Mesenchymal stem cell (in vitro differentiated cells and primary cell): Measurements from ENCODE around the gene LRRC4B.
"Not testable (repeated sequence)": the region's sequence is repeated elsewhere in the genome, so short reads cannot be mapped to it uniquely, and the experiment has no call there.

Source experiments
- DNase-seq: peaks from one replicate; pipeline ENCODE4 v3.0.0-alpha.2; 2013
- H2AFZ ChIP-seq: one replicate; pipeline ENCODE4 v1.6.1; 2013; ENCODE audit warnings: low read depth, mild to moderate bottlenecking, control low read depth, inconsistent platforms, low read length, moderate library complexity
- H2AK5ac ChIP-seq: 2 replicates; pipeline ENCODE4 v1.6.1; 2013; ENCODE audit warnings: low read length, moderate library complexity, mild to moderate bottlenecking, inconsistent platforms; ENCODE audit not compliant: severe bottlenecking
- H2BK120ac ChIP-seq: one replicate; pipeline ENCODE4 v1.6.1; 2013; ENCODE audit warnings: low read depth, mild to moderate bottlenecking, inconsistent platforms, low read length, moderate library complexity
- H2BK12ac ChIP-seq, 2 experiments: one replicate each; pipeline ENCODE4 v1.6.1; 2013; ENCODE audit warnings: inconsistent platforms in 2 of 2, low read length in 2 of 2, mild to moderate bottlenecking in 2 of 2, moderate library complexity in 2 of 2, control low read depth in 1 of 2
- H2BK15ac ChIP-seq: one replicate; pipeline ENCODE4 v1.6.1; 2013; ENCODE audit warnings: mild to moderate bottlenecking, low read depth, inconsistent platforms; ENCODE audit not compliant: poor library complexity, severe bottlenecking
- H2BK5ac ChIP-seq: 2 replicates; pipeline ENCODE4 v1.6.1; 2013; ENCODE audit warnings: low read depth, mild to moderate bottlenecking, low read length, control low read depth, inconsistent platforms; ENCODE audit not compliant: poor library complexity, severe bottlenecking
- H3K14ac ChIP-seq, 2 experiments: one replicate each; pipeline ENCODE4 v1.6.1; 2013; ENCODE audit warnings: inconsistent platforms in 2 of 2, low read length in 2 of 2, control low read depth in 1 of 2, mild to moderate bottlenecking in 1 of 2, moderate library complexity in 1 of 2
- H3K18ac ChIP-seq, 2 experiments: one replicate each; pipeline ENCODE4 v1.6.1; 2013; ENCODE audit warnings: inconsistent platforms in 2 of 2, low read length in 2 of 2, control low read depth in 1 of 2, low read depth in 1 of 2, mild to moderate bottlenecking in 1 of 2
- H3K23ac ChIP-seq, 2 experiments: one replicate each; pipeline ENCODE4 v1.6.1; 2013; ENCODE audit warnings: inconsistent platforms in 2 of 2, low read length in 2 of 2, mild to moderate bottlenecking in 2 of 2, moderate library complexity in 2 of 2, control low read depth in 1 of 2
- H3K27ac ChIP-seq: 2 replicates; pipeline ENCODE4 v1.5.1; 2013; ENCODE audit warnings: mild to moderate bottlenecking, moderate library complexity, low read length, control low read depth, inconsistent platforms; ENCODE audit not compliant: poor library complexity, severe bottlenecking
- H3K27me3 ChIP-seq, 2 experiments: 2 replicates each; pipeline versions ENCODE4 v1.6.1 to v1.7.0; 2013; ENCODE audit warnings: low read length in 2 of 2, mild to moderate bottlenecking in 2 of 2, moderate library complexity in 2 of 2, control low read depth in 1 of 2, inconsistent platforms in 1 of 2; ENCODE audit not compliant: control insufficient read depth in 1 of 2, insufficient read depth in 1 of 2
- H3K36me3 ChIP-seq, 2 experiments: 2 replicates each; pipeline versions ENCODE4 v1.6.1 to v1.7.0; 2013; ENCODE audit warnings: low read length in 2 of 2, control low read depth in 1 of 2, inconsistent platforms in 1 of 2, low read depth in 1 of 2, mild to moderate bottlenecking in 1 of 2; ENCODE audit not compliant: insufficient read depth in 2 of 2, control insufficient read depth in 1 of 2
- H3K4ac ChIP-seq, 2 experiments: one replicate each; pipeline ENCODE4 v1.6.1; 2013; ENCODE audit warnings: inconsistent platforms in 2 of 2, low read length in 2 of 2, mild to moderate bottlenecking in 2 of 2, moderate library complexity in 2 of 2, control low read depth in 1 of 2, low read depth in 1 of 2
- H3K4me1 ChIP-seq: 2 replicates; pipeline ENCODE4 v1.6.1; 2013; ENCODE audit warnings: low read depth, low read length, control low read depth; ENCODE audit not compliant: control insufficient read depth, insufficient read depth
- H3K4me2 ChIP-seq: 2 replicates; pipeline ENCODE4 v1.6.1; 2013; ENCODE audit warnings: low read length, mild to moderate bottlenecking, inconsistent platforms; ENCODE audit not compliant: poor library complexity, severe bottlenecking
- H3K4me3 ChIP-seq, 2 experiments: 2 replicates each; pipeline versions ENCODE4 v1.5.1 to v1.7.0; 2013; ENCODE audit warnings: low read length in 2 of 2, mild to moderate bottlenecking in 2 of 2, control low read depth in 1 of 2, low read depth in 1 of 2; ENCODE audit not compliant: insufficient read depth in 1 of 2
- H3K79me1 ChIP-seq: replicated peaks from 2 replicates; pipeline ENCODE4 v1.6.1; 2013; ENCODE audit warnings: mild to moderate bottlenecking, control low read depth, low read length, inconsistent platforms; ENCODE audit not compliant: poor library complexity, severe bottlenecking
- H3K9ac ChIP-seq: 2 replicates; pipeline ENCODE4 v1.7.0; 2013; ENCODE audit warnings: mild to moderate bottlenecking, low read length, moderate library complexity
- H3K9me3 ChIP-seq: 2 replicates; pipeline ENCODE4 v1.7.0; 2013; ENCODE audit warnings: mild to moderate bottlenecking, low read length; ENCODE audit not compliant: control insufficient read depth
- H4K8ac ChIP-seq: one replicate; pipeline ENCODE4 v1.6.1; 2013; ENCODE audit warnings: inconsistent platforms, mild to moderate bottlenecking, low read length, moderate library complexity
- H4K91ac ChIP-seq: one replicate; pipeline ENCODE4 v1.6.1; 2013; ENCODE audit warnings: mild to moderate bottlenecking, low read length, inconsistent platforms
- WGBS: methylation state at CpG from one replicate; pipeline ENCODE4 v1.1.7; 2013; ENCODE audit warnings: mixed read lengths; 5-methylcytosine and 5-hydroxymethylcytosine counted together

LRRC4B gene

GRCh38 chr19:50576769-50577168 is 8.5 kb upstream of the LRRC4B start:
- 0% methylated on average over 1 of the region's 3 CpGs for WGBS
- H3K4me2 ChIP-seq, H2BK5ac ChIP-seq, H3K4me1 ChIP-seq, H4K91ac ChIP-seq, H2BK120ac ChIP-seq, H4K8ac ChIP-seq, H3K79me1 ChIP-seq, H2AFZ ChIP-seq, DNase-seq, H2BK12ac ChIP-seq, H3K27ac ChIP-seq, H3K9ac ChIP-seq, H2AK5ac ChIP-seq, H3K23ac ChIP-seq, H3K14ac ChIP-seq, H3K9me3 ChIP-seq, H3K4ac ChIP-seq, H2BK15ac ChIP-seq, H3K18ac ChIP-seq, H3K36me3 ChIP-seq, H3K4me3 ChIP-seq: not testable (repeated sequence)
- peaks cover 0 to 21% of the 10 kb centered on the region in 2 experiments for H3K27me3 ChIP-seq

GRCh38 chr19:50573741-50574461 is 5.7 kb upstream of the LRRC4B start:
- WGBS, result 80% methylated on average over 12 of the region's 13 CpGs
- H3K36me3 ChIP-seq, result no peaks in the 10 kb centered on the region
- H4K8ac ChIP-seq, result no peak overlapping the region

GRCh38 chr19:50570997-50571396 is 2.8 kb upstream of the LRRC4B start:
- H4K8ac ChIP-seq, result no peak overlapping the region

More at GRCh38 chr19:50573741-50574461, 5.7 kb upstream of the LRRC4B start:
- no peaks in the 10 kb centered on the region for H3K79me1 ChIP-seq
- H2BK15ac ChIP-seq, result no peak overlapping the region
- no peaks in the 10 kb centered on the region for H3K4me1 ChIP-seq
- no peak overlapping the region for H4K91ac ChIP-seq
- H3K27ac ChIP-seq, result no peak overlapping the region
- H3K18ac ChIP-seq, result no peak overlapping the region
- no peak overlapping the region for H2AFZ ChIP-seq
- H3K23ac ChIP-seq, result no peak overlapping the region
- peaks cover 0 to 33% of the 10 kb centered on the region in 2 experiments for H3K27me3 ChIP-seq
- no peak overlapping the region for H3K4me2 ChIP-seq
- H3K9ac ChIP-seq, result no peak overlapping the region
- H2BK12ac ChIP-seq, result no peak overlapping the region
- no peak overlapping the region for H2BK5ac ChIP-seq
- H3K4me3 ChIP-seq, result no peak overlapping the region
- H3K9me3 ChIP-seq, result no peaks in the 10 kb centered on the region
- DNase-seq, result no peak
- H2BK120ac ChIP-seq, result no peak overlapping the region
- H3K4ac ChIP-seq, result no peak overlapping the region
- no peak overlapping the region for H3K14ac ChIP-seq
- H2AK5ac ChIP-seq, result no peak overlapping the region

GRCh38 chr19:50569938-50570540 is 1.8 kb upstream of the LRRC4B start:
- Histone ChIP-seq H3K4me3 (no peak overlapping the region), H3K36me3 (no peaks in the 10 kb centered on the region), H3K4me1 (no peaks in the 10 kb centered on the region), H3K27me3 (peaks cover 0 to 43% of the 10 kb centered on the region in 2 experiments), H4K8ac (no peak overlapping the region), H2AFZ (no peak overlapping the region), H3K23ac (no peak overlapping the region), H3K4me2 (no peak overlapping the region), H3K9me3 (no peaks in the 10 kb centered on the region), H2BK15ac (no peak overlapping the region), H2BK5ac (no peak overlapping the region), H3K4ac (no peak overlapping the region), H3K79me1 (no peaks in the 10 kb centered on the region), H2AK5ac (no peak overlapping the region), H3K9ac (no peak overlapping the region), H2BK120ac (no peak overlapping the region), H3K18ac (no peak overlapping the region), H3K14ac (no peak overlapping the region), H3K27ac (no peak overlapping the region), H2BK12ac (no peak overlapping the region), H4K91ac (no peak overlapping the region)
- DNase-seq, result no peak
- WGBS, result 79% methylated on average over 19 of the region's 19 CpGs

More at GRCh38 chr19:50570997-50571396, 2.8 kb upstream of the LRRC4B start:
- H2BK5ac ChIP-seq, result no peak overlapping the region
- no peak overlapping the region for H3K4me3 ChIP-seq
- H3K9me3 ChIP-seq, result no peaks in the 10 kb centered on the region
- no peak overlapping the region for H2BK12ac ChIP-seq
- H3K9ac ChIP-seq, result no peak overlapping the region
- no peak overlapping the region for H3K4ac ChIP-seq
- H2AK5ac ChIP-seq, result no peak overlapping the region
- no peak overlapping the region for H3K27ac ChIP-seq
- H3K4me1 ChIP-seq, result no peaks in the 10 kb centered on the region
- H4K91ac ChIP-seq, result no peak overlapping the region
- WGBS, result 69% methylated on average over 8 of the region's 11 CpGs
- no peak overlapping the region for H3K23ac ChIP-seq
- H3K4me2 ChIP-seq, result no peak overlapping the region
- H3K36me3 ChIP-seq, result no peaks in the 10 kb centered on the region
- no peak overlapping the region for H3K14ac ChIP-seq
- H3K79me1 ChIP-seq, result no peaks in the 10 kb centered on the region
- H2BK120ac ChIP-seq, result no peak overlapping the region
- H2AFZ ChIP-seq, result no peak overlapping the region
- H3K27me3 ChIP-seq, result peaks cover 0 to 40% of the 10 kb centered on the region in 2 experiments
- H3K18ac ChIP-seq, result no peak overlapping the region
- DNase-seq, result no peak
- H2BK15ac ChIP-seq, result no peak overlapping the region
